Measurements from ENCODE around the gene MRPL52.

DNA sequence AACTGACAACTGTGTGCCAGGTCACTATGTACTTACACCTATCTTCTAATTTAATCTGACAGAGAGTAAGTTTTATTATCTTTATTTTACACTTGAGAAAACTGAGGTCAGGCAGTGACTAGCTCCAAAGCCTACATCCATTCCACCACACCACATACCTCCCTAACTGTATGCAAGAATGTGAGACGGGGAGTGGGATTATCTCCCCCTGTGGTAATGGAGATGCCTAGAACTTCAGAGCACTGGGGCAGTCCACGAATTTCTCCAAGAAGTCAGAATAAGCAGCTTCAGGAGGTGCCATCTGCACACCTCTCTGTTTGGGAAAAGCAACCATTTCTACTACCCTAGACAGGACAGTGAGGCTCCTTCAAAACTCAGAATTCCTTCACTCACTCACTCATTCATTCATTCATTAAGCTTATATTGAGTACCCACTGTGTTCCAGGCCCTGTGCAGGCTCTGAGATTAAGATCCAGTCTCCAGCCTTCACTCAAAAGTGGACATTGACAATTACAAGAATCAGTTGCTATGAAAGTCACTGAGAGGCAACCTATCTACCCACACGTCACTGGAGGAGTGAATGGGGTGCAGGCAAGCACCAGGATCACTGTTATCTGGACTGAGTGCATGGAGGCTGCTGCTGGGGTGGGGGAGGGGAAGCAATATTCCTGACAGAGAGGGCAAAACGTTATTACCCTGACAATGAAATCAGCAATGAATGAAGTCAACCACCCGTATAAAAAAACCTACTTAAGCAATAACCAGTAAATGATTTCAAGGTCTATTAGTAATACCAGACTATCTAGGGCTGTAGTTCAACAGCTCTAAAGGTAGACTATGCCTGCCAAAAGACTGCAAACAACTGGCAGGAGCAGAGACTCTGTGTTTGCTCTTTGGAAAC is 32.4 kb upstream of the MRPL52 start:
- TF ChIP-seq, protein P1, sequence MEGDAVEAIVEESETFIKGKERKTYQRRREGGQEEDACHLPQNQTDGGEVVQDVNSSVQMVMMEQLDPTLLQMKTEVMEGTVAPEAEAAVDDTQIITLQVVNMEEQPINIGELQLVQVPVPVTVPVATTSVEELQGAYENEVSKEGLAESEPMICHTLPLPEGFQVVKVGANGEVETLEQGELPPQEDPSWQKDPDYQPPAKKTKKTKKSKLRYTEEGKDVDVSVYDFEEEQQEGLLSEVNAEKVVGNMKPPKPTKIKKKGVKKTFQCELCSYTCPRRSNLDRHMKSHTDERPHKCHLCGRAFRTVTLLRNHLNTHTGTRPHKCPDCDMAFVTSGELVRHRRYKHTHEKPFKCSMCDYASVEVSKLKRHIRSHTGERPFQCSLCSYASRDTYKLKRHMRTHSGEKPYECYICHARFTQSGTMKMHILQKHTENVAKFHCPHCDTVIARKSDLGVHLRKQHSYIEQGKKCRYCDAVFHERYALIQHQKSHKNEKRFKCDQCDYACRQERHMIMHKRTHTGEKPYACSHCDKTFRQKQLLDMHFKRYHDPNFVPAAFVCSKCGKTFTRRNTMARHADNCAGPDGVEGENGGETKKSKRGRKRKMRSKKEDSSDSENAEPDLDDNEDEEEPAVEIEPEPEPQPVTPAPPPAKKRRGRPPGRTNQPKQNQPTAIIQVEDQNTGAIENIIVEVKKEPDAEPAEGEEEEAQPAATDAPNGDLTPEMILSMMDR (IDR thresholded peaks at IDR 0.05), result no peak
- TF ChIP-seq ZFP36 (IDR thresholded peaks at IDR 0.05; ENCODE audit: borderline replicate concordance, partially characterized antibody), result no peak
- no peak for TF ChIP-seq CBX8 (IDR thresholded peaks at IDR 0.05)
- TF ChIP-seq POLR2A (IDR thresholded peaks at IDR 0.05; ENCODE audit: low read length), result no peak
- no peak for TF ChIP-seq ZC3H11A (IDR thresholded peaks at IDR 0.05)
- no peak for TF ChIP-seq RCOR1 (IDR thresholded peaks at IDR 0.05; ENCODE audit: low read depth, low read length)
- TF ChIP-seq CBX2 (IDR thresholded peaks at IDR 0.05; ENCODE audit: borderline replicate concordance, low read depth), result no peak
- no peak for TF ChIP-seq FOSB (CRISPR knock-in tag; IDR thresholded peaks at IDR 0.05)
- no peak for TF ChIP-seq FOSL2 (IDR thresholded peaks at IDR 0.05)
- TF ChIP-seq FOSL2 (CRISPR knock-in tag; IDR thresholded peaks at IDR 0.05), result no peak
- TF ChIP-seq, protein P2, sequence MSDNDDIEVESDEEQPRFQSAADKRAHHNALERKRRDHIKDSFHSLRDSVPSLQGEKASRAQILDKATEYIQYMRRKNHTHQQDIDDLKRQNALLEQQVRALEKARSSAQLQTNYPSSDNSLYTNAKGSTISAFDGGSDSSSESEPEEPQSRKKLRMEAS (IDR thresholded peaks at IDR 0.05), result no peak

All from A549 (cell line).